CD14-positive monocyte (primary cell): ENCODE results near the gene PRKAR1B. TPM values are rescaled to one million over a fixed set of nuclear protein-coding genes. Genes with fewer than 3 reads are reported as not detected.

Experiments used
- DNase-seq, 3 donors: peaks; one replicate each; pipeline ENCODE4 v3.0.0-alpha.2; 2011 to 2022
- H2AFZ ChIP-seq: 2 replicates; pipeline ENCODE4 v1.6.0; 2012; ENCODE audit warnings: mild to moderate bottlenecking, low read depth, low read length, inconsistent platforms; ENCODE audit not compliant: insufficient read depth, poor library complexity, severe bottlenecking
- H3K27ac ChIP-seq, 2 donors: 1 replicate in 1 of 2; 2 replicates in 1 of 2; pipeline ENCODE4 v1.5.1; 2012 to 2013; ENCODE audit warnings: low read length in 2 of 2, control low read depth in 1 of 2, inconsistent platforms in 1 of 2, low read depth in 1 of 2, mild to moderate bottlenecking in 1 of 2
- H3K27me3 ChIP-seq, 2 donors: one replicate each; pipeline versions ENCODE4 v1.6.0 to v1.6.1; 2011 to 2013; ENCODE audit warnings: low read length in 2 of 2; ENCODE audit not compliant: control insufficient read depth in 2 of 2, insufficient read depth in 2 of 2
- H3K36me3 ChIP-seq, 2 donors: replicated peaks in 1 of 2; 1 replicate in 1 of 2; 2 replicates in 1 of 2; pipeline versions ENCODE4 v1.5.1 to v1.6.1; 2012 to 2013; ENCODE audit warnings: low read length in 2 of 2, control low read depth in 1 of 2, inconsistent platforms in 1 of 2, mild to moderate bottlenecking in 1 of 2; ENCODE audit not compliant: insufficient read depth in 2 of 2, control insufficient read depth in 1 of 2
- H3K4me1 ChIP-seq, 2 donors: 1 replicate in 1 of 2; 2 replicates in 1 of 2; pipeline versions ENCODE4 v1.5.1 to v1.6.1; 2012 to 2013; ENCODE audit warnings: low read length in 2 of 2, control low read depth in 1 of 2, inconsistent platforms in 1 of 2, mild to moderate bottlenecking in 1 of 2, moderate library complexity in 1 of 2; ENCODE audit not compliant: insufficient read depth in 2 of 2, control insufficient read depth in 1 of 2
- H3K4me2 ChIP-seq: replicated peaks from 2 replicates; pipeline ENCODE3; 2012; ENCODE audit warnings: low read length, moderate library complexity, mild to moderate bottlenecking; ENCODE audit not compliant: poor library complexity, severe bottlenecking; ENCODE audit errors: extremely low read depth
- H3K4me3 ChIP-seq, 3 experiments: fragments of 200-600 bp in 1 of 3; sonication (generic) in 1 of 3; replicated peaks in 1 of 3; 1 replicate in 2 of 3; 2 replicates in 1 of 3; pipeline ENCODE4 v1.5.1; 2011 to 2013; ENCODE audit warnings: low read length in 3 of 3, mild to moderate bottlenecking in 3 of 3, control low read depth in 2 of 3, low read depth in 2 of 3, inconsistent platforms in 1 of 3, moderate library complexity in 1 of 3
- H3K79me2 ChIP-seq: 2 replicates; pipeline ENCODE4 v1.6.0; 2012; ENCODE audit warnings: mild to moderate bottlenecking, control low read depth, inconsistent platforms, low read length, moderate library complexity; ENCODE audit not compliant: insufficient read depth
- H3K9ac ChIP-seq: 2 replicates; pipeline ENCODE4 v1.6.0; 2017; ENCODE audit warnings: low read length, mild to moderate bottlenecking; ENCODE audit not compliant: insufficient read depth, poor library complexity, severe bottlenecking
- H3K9me3 ChIP-seq, 2 donors: replicated peaks in 1 of 2; 1 replicate in 1 of 2; 2 replicates in 1 of 2; pipeline versions ENCODE4 v1.5.1 to v1.6.1; 2012 to 2013; ENCODE audit warnings: low read length in 2 of 2, control low read depth in 1 of 2; ENCODE audit not compliant: control insufficient read depth in 1 of 2, insufficient read depth in 1 of 2
- H4K20me1 ChIP-seq: 2 replicates; pipeline ENCODE4 v1.6.0; 2012; ENCODE audit warnings: mild to moderate bottlenecking, low read length, control low read depth, moderate library complexity; ENCODE audit not compliant: insufficient read depth
- H3K27ac Mint-ChIP-seq, 7 donors: one replicate each; pipeline ENCODE4 v1.8.0; 2020; ENCODE audit warnings: mild to moderate bottlenecking in 7 of 7, mixed read lengths in 7 of 7, moderate library complexity in 6 of 7, inconsistent platforms in 2 of 7
- H3K27me3 Mint-ChIP-seq, 3 donors: one replicate each; pipeline ENCODE4 v1.8.0; 2021 to 2022; ENCODE audit warnings: low read depth in 3 of 3, mild to moderate bottlenecking in 3 of 3, mixed read lengths in 3 of 3, moderate library complexity in 3 of 3, inconsistent platforms in 1 of 3
- H3K36me3 Mint-ChIP-seq, 2 donors: one replicate each; pipeline ENCODE4 v1.8.0; 2020; ENCODE audit warnings: mixed read lengths in 2 of 2, inconsistent platforms in 1 of 2, mild to moderate bottlenecking in 1 of 2
- H3K4me1 Mint-ChIP-seq: one replicate; pipeline ENCODE4 v1.8.0; 2020; ENCODE audit warnings: mild to moderate bottlenecking, mixed read lengths
- H3K4me3 Mint-ChIP-seq, 2 donors: one replicate each; pipeline ENCODE4 v1.8.0; 2020; ENCODE audit warnings: mild to moderate bottlenecking in 2 of 2, mixed read lengths in 2 of 2, moderate library complexity in 1 of 2
- H3K9me3 Mint-ChIP-seq, 7 donors: one replicate each; pipeline ENCODE4 v1.8.0; 2020 to 2022; ENCODE audit warnings: mixed read lengths in 7 of 7, mild to moderate bottlenecking in 6 of 7, moderate library complexity in 6 of 7, inconsistent platforms in 2 of 7
- WGBS: methylation state at CpG from one replicate; pipeline ENCODE4 v1.1.5; 2013; ENCODE audit warnings: missing lambda C conversion rate; ENCODE audit not compliant: insufficient coverage; 5-methylcytosine and 5-hydroxymethylcytosine counted together
- intact Hi-C, 2 donors: fragments of 100-400 bp; cut with micrococcal nuclease; formaldehyde crosslinking; loops; one replicate each; pipeline versions ENCODE4 v1.15.0 to v1.15.1; 2023
- polyA plus RNA-seq, 3 donors: library from polyadenylated mRNA; depleted of rRNA in 1 of 3; unstranded in 2 of 3; stranded (reverse) in 1 of 3; fragments of 300-500 nt in 2 of 3; fragments of >200 nt in 1 of 3; fragmentation: Illumina TruSeq in 2 of 3; gene quantifications; 1 replicate in 2 of 3; 2 replicates in 1 of 3; pipeline ENCODE4 v1.2.3, GENCODE V29; 2012 to 2021
- TF ChIP-seq, protein P1 (sequence below): fragments of 200-600 bp; IDR thresholded peaks from one replicate; pipeline ENCODE4 v1.8.0; 2022; ENCODE audit warnings: antibody characterized with exemption, mild to moderate bottlenecking

The PRKAR1B gene
- polyA plus RNA-seq, 3 donors = 0.94 to 2.1 (median 1.1) TPM

DNA sequence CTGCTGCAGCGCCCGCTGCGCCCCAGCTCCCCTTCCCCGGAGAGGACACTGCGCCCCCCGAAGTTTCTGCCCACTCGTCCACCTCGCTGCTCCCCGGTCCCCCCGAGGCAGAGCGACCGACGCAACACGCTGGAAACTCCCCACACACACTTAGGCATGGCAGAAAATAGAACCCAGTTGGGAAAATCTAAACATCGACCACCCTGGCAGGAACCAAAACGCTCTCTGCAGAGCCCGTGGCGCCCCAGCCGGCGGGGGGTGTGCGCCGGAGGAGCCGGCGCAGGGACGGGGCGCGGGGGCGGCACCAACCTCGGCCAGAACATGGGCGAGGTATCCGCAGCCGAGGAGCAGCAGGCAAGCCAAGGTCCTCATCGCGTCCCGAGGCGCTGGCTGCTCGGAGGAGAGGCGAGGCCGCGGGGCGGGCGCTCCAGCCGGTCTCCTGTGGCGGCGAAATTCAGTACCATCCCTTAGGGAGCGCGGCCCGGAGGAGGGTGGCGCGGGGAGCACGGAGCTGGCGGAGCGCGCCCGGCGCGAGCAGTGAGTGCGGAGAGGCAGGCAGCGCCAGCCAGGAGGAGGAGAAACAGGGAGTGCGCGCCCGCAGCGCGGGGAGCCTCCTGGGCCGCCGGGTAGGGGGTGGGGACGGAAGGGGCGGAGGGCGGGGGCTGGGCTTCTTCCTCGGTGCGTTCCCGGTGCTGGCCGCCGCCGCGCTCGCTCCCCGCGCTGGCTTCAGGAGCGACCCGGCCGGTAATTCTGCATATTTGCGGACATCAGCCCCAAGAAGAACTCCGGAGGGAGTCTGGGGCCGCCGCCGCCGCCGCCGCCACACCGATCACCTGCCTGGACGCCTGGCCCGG lies 208.2 kb downstream of the PRKAR1B start:
- no peaks in the 10 kb centered on the region for H3K79me2 ChIP-seq
- H3K4me3 ChIP-seq = peak overlapping the region in 1 of 3 experiments; percentile 42
- TF ChIP-seq, protein P1, sequence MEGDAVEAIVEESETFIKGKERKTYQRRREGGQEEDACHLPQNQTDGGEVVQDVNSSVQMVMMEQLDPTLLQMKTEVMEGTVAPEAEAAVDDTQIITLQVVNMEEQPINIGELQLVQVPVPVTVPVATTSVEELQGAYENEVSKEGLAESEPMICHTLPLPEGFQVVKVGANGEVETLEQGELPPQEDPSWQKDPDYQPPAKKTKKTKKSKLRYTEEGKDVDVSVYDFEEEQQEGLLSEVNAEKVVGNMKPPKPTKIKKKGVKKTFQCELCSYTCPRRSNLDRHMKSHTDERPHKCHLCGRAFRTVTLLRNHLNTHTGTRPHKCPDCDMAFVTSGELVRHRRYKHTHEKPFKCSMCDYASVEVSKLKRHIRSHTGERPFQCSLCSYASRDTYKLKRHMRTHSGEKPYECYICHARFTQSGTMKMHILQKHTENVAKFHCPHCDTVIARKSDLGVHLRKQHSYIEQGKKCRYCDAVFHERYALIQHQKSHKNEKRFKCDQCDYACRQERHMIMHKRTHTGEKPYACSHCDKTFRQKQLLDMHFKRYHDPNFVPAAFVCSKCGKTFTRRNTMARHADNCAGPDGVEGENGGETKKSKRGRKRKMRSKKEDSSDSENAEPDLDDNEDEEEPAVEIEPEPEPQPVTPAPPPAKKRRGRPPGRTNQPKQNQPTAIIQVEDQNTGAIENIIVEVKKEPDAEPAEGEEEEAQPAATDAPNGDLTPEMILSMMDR = no peak
- no peak overlapping the region for H2AFZ ChIP-seq
- H3K36me3 ChIP-seq = no peaks in the 10 kb centered on the region
- no peaks in the 10 kb centered on the region for H4K20me1 ChIP-seq
- under 1% methylated on average over 93 of the region's 93 CpGs for WGBS
- Mint-ChIP-seq H3K4me1 (peaks cover 10% of the 10 kb centered on the region), H3K27me3 (peaks cover 64 to 81% (median 75%) of the 10 kb centered on the region in 3 donors), H3K27ac (no peak overlapping the region), H3K36me3 (no peaks in the 10 kb centered on the region), H3K4me3 (peak overlapping the region; percentile 53 to 86), H3K9me3 (peaks cover 0 to 14% (median 0%) of the 10 kb centered on the region in 7 donors)
- H3K27me3 ChIP-seq = peaks cover 36 to 81% of the 10 kb centered on the region in 2 donors
- H3K4me1 ChIP-seq = peaks cover 6 to 17% of the 10 kb centered on the region in 2 donors
- peak overlapping the region; percentile 49 for H3K4me2 ChIP-seq
- intact Hi-C loops = no loop called here
- no peak overlapping the region for H3K27ac ChIP-seq
- no peak overlapping the region for H3K9ac ChIP-seq
- no peak for DNase-seq
- H3K9me3 ChIP-seq = peaks cover 0 to 14% of the 10 kb centered on the region in 2 donors

DNA sequence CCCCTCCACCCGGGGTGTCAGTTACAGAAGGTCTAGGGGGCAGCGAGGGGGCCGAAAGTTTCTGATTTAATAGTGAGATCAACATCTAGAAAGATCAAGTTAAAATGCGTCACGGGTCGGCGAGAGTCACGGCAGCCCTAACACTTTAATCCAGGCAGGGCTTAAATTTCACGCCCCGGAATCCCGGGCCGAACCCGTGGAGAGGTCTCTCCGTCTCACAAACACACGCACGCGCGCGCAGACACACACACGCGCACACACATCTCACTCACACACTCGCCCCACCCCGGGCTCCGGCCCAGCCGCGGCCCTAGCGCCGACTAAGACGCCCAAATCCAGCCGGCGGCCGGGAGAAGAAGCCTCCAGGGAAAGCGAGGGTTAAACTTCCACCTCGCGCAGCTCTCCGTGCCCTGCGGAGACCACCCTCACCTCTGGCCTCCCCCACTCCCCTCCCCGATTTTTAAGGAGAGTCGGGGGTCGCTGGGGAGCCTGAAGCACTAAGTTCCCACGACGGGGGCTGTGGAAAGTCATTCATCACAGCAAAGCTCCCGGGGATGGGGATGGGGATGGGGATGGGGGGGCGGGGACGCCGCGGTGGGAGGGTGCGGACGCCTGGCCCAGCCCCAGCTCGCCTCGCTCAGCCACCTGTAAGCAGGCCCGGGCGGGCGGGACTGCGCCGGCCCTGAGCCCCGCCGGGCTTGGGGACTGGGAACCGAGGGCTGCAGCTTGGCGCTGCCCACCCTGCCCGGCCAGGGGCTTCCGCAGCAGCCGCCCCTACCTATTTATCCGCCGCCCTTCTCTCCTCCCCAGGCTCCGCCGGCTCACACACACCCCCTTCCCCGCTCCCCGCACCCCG lies 209.1 kb downstream of the PRKAR1B start:
- peaks cover 56 to 73% (median 70%) of the 10 kb centered on the region in 3 donors for H3K27me3 Mint-ChIP-seq
- Histone ChIP-seq H3K27me3 (peaks cover 34 to 72% of the 10 kb centered on the region in 2 donors), H3K9ac (no peak overlapping the region)

More for the DNA sequence above, 209.1 kb downstream of the PRKAR1B start:
- peak overlapping the region in 1 of 7 donors; percentile 27 for H3K27ac Mint-ChIP-seq
- H2AFZ ChIP-seq = no peak overlapping the region
- H3K4me2 ChIP-seq = no peak overlapping the region
- peaks cover 0 to 14% (median 0%) of the 10 kb centered on the region in 7 donors for H3K9me3 Mint-ChIP-seq
- H4K20me1 ChIP-seq = no peaks in the 10 kb centered on the region
- no peaks in the 10 kb centered on the region for H3K36me3 Mint-ChIP-seq
- DNase-seq = no peak
- H3K27ac ChIP-seq = no peak overlapping the region
- peaks cover 10% of the 10 kb centered on the region for H3K4me1 Mint-ChIP-seq
- H3K4me1 ChIP-seq = peaks cover 6 to 17% of the 10 kb centered on the region in 2 donors
- no peaks in the 10 kb centered on the region for H3K36me3 ChIP-seq
- H3K4me3 ChIP-seq = no peak overlapping the region
- no peaks in the 10 kb centered on the region for H3K79me2 ChIP-seq
- under 1% methylated on average over 54 of the region's 70 CpGs for WGBS
- intact Hi-C loops = no loop called here
- TF ChIP-seq, protein P1 = no peak
- peaks cover 0 to 14% of the 10 kb centered on the region in 2 donors for H3K9me3 ChIP-seq
- peak overlapping the region; percentile 37 to 86 for H3K4me3 Mint-ChIP-seq
